Fibroblast of lung (primary cell): ENCODE measurements around the gene F11.

Source experiments
- CTCF ChIP-seq, 2 donors: IDR thresholded peaks in 1 of 2; conservative IDR thresholded peaks in 1 of 2; 1 replicate in 1 of 2; 2 replicates in 1 of 2; pipeline ENCODE4 v1.5.1; 2011 to 2012; ENCODE audit warnings: low read length in 2 of 2, control low read depth in 1 of 2, inconsistent platforms in 1 of 2, low read depth in 1 of 2, mild to moderate bottlenecking in 1 of 2
- EZH2 ChIP-seq: IDR thresholded peaks from 2 replicates; pipeline ENCODE4 v1.5.1; 2012; ENCODE audit warnings: low read length, control low read depth, mild to moderate bottlenecking; ENCODE audit errors: missing control alignments

GRCh38 chr4:186226521-186227189, 39.3 kb upstream of the F11 start:
- no peak for TF ChIP-seq CTCF (conservative IDR thresholded peaks at IDR 0.05 in 1 of 2, IDR thresholded peaks at IDR 0.05 in 1 of 2; ENCODE audit: low read depth in 1 of 2, low read length in 2 of 2)
- TF ChIP-seq EZH2 = no peak
